Activated B cell treated with CpG ODN at 0.5 μM for 24 hours (primary cell): Measurements from ENCODE around the gene SLC9C2. TPM values are rescaled to one million over a fixed set of nuclear protein-coding genes. Genes with fewer than 3 reads are reported as not detected.
"Not testable (repeated sequence)": the region's sequence is repeated elsewhere in the genome, so short reads cannot be mapped to it uniquely, and the experiment has no call there.

Experiments used
- ATAC-seq: fragments of 200-7000 bp; cut with Tn5 transposase; one replicate; pipeline ENCODE4 v1.10.0; 2021; ENCODE audit warnings: low read depth, mild to moderate bottlenecking, moderate library complexity
- CTCF ChIA-PET: fragments of 350-600 bp; sonication (Branson Sonifier 250); formaldehyde crosslinking; loops from one replicate; lab custom pipeline; 2021; ENCODE audit warnings: antibody characterized with exemption; lab: Charles Lee
- POLR2A ChIA-PET: fragments of 350-600 bp; sonication (Branson Sonifier 250); formaldehyde crosslinking; loops from one replicate; lab custom pipeline; 2021; ENCODE audit warnings: antibody characterized with exemption; lab: Charles Lee
- DNase-seq: peaks from one replicate; pipeline ENCODE4 v3.0.0; 2022
- H3K27ac Mint-ChIP-seq: one replicate; pipeline ENCODE4 v1.8.0; 2020; ENCODE audit warnings: mixed read lengths
- H3K27me3 Mint-ChIP-seq: one replicate; pipeline ENCODE4 v1.8.0; 2021; ENCODE audit warnings: mixed read lengths
- H3K36me3 Mint-ChIP-seq: one replicate; pipeline ENCODE4 v1.8.0; 2021; ENCODE audit warnings: low read depth, mixed read lengths
- H3K4me1 Mint-ChIP-seq: one replicate; pipeline ENCODE4 v1.8.0; 2021; ENCODE audit warnings: mixed read lengths
- H3K4me3 Mint-ChIP-seq: one replicate; pipeline ENCODE4 v1.8.0; 2020; ENCODE audit warnings: mild to moderate bottlenecking, mixed read lengths
- H3K9me3 Mint-ChIP-seq: one replicate; pipeline ENCODE4 v1.8.0; 2020; ENCODE audit warnings: mixed read lengths
- intact Hi-C: fragments of 100-400 bp; cut with micrococcal nuclease; formaldehyde crosslinking; loops from one replicate; pipeline ENCODE4 v1.15.1; 2024
- total RNA-seq: library from RNA; stranded (reverse); gene quantifications from 2 replicates; pipeline ENCODE4 v1.2.3, GENCODE V29; 2022
- TF ChIP-seq, protein P1 (sequence below): fragments of 200-600 bp; IDR thresholded peaks from one replicate; pipeline ENCODE4 v1.8.0; 2022; ENCODE audit warnings: antibody characterized with exemption, mild to moderate bottlenecking

Gene SLC9C2
- total RNA-seq, 1 donor from 2014 or later, result not detected

DNA sequence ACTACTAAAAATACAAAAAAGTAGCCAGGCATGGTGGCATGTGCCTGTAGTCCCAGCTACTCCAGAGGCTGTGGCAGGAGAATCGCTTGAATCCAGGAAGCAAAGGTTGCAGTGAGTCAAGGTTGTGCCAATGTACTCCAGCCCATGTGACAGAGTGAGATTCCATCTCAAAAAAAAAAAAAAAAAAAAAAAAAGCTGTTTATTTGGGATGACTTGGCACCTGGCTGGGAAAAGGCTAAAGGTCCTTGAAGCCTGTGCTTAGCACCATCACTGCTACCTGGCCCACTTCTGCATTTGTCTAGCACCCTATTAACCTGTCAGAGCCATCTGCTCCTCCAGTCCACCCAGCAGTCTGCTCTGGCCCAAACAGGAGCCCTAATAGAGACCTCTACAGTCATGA is 100.8 kb downstream of the SLC9C2 start:
- intact Hi-C loops, result no loop called here
- no peak overlapping the region for H3K4me3 Mint-ChIP-seq
- POLR2A ChIA-PET, result no interaction called here

DNA sequence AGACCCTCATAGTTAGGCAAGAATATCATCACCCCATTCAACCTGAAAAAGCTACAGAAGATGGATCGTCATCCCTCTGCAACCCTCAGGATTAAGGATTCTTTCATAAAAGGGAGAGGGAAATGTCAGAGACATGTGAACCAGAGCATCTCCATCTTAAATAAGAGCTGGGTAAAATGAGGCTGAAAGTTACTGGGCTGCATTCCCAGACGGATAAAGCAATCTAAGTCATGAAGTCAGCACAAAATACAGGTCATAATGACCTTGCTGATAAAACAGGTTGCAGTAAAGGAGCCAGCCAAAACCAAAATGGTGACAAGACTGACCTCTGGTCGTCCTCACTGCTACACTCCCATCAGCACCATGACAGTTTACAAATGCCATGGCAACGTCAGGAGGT is 103.1 kb downstream of the SLC9C2 start:
- Mint-ChIP-seq H3K4me3 (no peak overlapping the region), H3K27ac (no peak overlapping the region), H3K9me3 (no peaks in the 10 kb centered on the region), H3K27me3 (no peaks in the 10 kb centered on the region), H3K4me1 (no peaks in the 10 kb centered on the region), H3K36me3 (no peaks in the 10 kb centered on the region)
- TF ChIP-seq, protein P1, sequence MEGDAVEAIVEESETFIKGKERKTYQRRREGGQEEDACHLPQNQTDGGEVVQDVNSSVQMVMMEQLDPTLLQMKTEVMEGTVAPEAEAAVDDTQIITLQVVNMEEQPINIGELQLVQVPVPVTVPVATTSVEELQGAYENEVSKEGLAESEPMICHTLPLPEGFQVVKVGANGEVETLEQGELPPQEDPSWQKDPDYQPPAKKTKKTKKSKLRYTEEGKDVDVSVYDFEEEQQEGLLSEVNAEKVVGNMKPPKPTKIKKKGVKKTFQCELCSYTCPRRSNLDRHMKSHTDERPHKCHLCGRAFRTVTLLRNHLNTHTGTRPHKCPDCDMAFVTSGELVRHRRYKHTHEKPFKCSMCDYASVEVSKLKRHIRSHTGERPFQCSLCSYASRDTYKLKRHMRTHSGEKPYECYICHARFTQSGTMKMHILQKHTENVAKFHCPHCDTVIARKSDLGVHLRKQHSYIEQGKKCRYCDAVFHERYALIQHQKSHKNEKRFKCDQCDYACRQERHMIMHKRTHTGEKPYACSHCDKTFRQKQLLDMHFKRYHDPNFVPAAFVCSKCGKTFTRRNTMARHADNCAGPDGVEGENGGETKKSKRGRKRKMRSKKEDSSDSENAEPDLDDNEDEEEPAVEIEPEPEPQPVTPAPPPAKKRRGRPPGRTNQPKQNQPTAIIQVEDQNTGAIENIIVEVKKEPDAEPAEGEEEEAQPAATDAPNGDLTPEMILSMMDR, result no peak
- CTCF ChIA-PET, result no interaction called here
- DNase-seq, result no peak
- POLR2A ChIA-PET, result no interaction called here
- intact Hi-C loops, result no loop called here
- ATAC-seq, result no peak

More for the DNA sequence above, 100.8 kb downstream of the SLC9C2 start:
- peaks cover 1% of the 10 kb centered on the region for H3K27me3 Mint-ChIP-seq
- no peak for ATAC-seq
- no peaks in the 10 kb centered on the region for H3K36me3 Mint-ChIP-seq
- CTCF ChIA-PET, result no interaction called here
- TF ChIP-seq, protein P1, result no peak
- no peak overlapping the region for H3K27ac Mint-ChIP-seq
- no peaks in the 10 kb centered on the region for H3K4me1 Mint-ChIP-seq
- no peak for DNase-seq
- H3K9me3 Mint-ChIP-seq, result no peaks in the 10 kb centered on the region

DNA sequence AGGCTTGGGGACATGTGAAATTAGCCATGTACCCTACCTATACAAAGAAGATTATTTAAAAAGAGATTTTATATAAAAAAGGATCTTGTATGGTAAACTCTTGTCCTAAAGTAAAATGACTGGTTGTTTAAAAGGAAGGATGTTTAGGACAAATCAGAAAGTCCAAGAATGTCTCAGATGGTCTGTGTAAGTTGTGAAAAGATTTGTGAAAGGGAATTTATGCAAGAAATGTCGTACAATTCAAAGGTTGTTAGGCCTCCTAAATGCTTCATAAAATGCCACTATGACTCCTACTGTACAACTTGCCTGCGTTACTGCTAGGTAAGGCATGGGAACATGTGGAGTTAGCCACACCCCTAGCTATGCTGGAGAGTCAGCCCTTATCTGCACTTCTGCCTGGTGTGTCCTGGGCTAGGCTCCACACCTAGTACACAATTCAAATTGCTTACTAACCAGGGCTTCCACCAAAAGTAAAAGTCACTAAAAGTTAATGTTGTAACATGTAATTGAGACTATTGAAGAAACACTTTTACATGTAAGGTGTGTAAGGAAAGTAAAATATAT is 106.0 kb downstream of the SLC9C2 start:
- H3K27ac Mint-ChIP-seq, result no peak overlapping the region
- no peaks in the 10 kb centered on the region for H3K27me3 Mint-ChIP-seq
- ATAC-seq (no peak), DNase-seq (no peak)
- H3K4me1 Mint-ChIP-seq, result no peaks in the 10 kb centered on the region
- TF ChIP-seq, protein P1, result no peak
- H3K4me3 Mint-ChIP-seq, result no peak overlapping the region
- H3K9me3 Mint-ChIP-seq, result peaks cover 5% of the 10 kb centered on the region
- ChIA-PET CTCF (no interaction called here), POLR2A (no interaction called here)
- intact Hi-C loops, result no loop called here
- no peaks in the 10 kb centered on the region for H3K36me3 Mint-ChIP-seq

DNA sequence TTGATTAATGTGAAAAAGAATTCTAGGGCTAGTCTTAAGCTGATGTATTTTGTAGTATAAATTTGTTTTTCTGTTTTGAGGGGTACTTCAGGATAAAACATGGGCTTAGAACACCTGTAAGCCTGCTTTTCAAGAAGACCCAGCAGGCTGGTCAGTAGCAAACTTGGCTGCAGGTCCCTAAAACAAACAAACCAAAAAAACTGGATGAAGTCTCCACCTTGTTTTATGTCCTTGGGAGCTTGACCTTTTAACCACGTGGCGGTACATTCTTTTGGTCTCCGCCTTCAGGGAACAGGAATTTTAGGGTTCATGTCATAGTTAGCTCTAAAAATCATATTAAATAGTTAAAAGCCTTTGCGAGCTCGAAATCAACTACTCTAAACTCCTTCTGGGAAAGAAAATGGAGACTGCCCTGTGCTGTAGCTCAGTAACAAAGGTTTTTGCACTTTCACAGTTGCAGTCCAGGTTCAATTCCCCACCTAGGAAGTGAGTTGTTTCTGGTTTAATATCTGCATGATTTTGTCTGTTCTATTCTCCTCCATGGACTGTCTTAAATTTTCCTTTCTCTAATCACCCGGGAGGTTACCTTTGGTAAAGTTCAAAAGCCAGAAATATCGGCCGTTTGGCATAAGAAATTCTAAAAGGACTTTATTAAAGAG is 107.1 kb downstream of the SLC9C2 start:
- ATAC-seq, result no peak
- Mint-ChIP-seq H3K4me1 (no peaks in the 10 kb centered on the region), H3K27ac (no peak overlapping the region), H3K36me3 (no peaks in the 10 kb centered on the region), H3K9me3 (peaks cover 5% of the 10 kb centered on the region), H3K27me3 (no peaks in the 10 kb centered on the region), H3K4me3 (no peak overlapping the region)
- CTCF ChIA-PET, result no interaction called here
- POLR2A ChIA-PET, result no interaction called here
- intact Hi-C loops, result no loop called here
- TF ChIP-seq, protein P1, result no peak
- DNase-seq, result no peak

DNA sequence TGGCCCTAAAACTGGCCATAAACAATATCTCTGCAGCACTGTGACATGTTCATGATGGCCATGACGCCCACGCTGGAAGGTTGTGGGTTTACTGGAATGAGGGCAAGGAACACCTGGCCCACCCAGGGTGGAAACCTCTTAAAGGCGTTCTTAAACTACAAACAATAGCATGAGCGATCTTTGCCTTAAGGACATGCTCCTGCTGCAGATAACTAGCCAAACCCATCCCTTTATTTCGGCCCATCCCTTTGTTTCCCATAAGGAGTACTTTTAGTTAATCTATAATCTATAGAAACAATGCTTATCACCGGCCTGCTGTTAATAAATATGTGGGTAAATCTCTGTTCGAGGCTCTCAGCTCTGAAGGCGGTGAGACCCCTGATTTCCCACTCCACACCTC is 109.7 kb downstream of the SLC9C2 start:
- not testable (repeated sequence) for ATAC-seq

More for the DNA sequence above, 109.7 kb downstream of the SLC9C2 start:
- H3K27ac Mint-ChIP-seq, H3K9me3 Mint-ChIP-seq, H3K27me3 Mint-ChIP-seq, intact Hi-C loops, POLR2A ChIA-PET, CTCF ChIA-PET, H3K4me1 Mint-ChIP-seq, DNase-seq, H3K4me3 Mint-ChIP-seq: not testable (repeated sequence)
- H3K36me3 Mint-ChIP-seq, result peaks cover 20% of the 10 kb centered on the region
